LNCAP (cell line): ENCODE results near the gene TMEM255B.

Source experiments
- CTCF ChIP-seq: fragments of 450-650 bp; IDR thresholded peaks from 2 replicates; pipeline ENCODE4 v1.5.1; 2017; ENCODE audit warnings: mild to moderate bottlenecking

TMEM255B gene

GRCh38 chr13:113794086-113794485, 35.1 kb downstream of the TMEM255B start:
- no peak for TF ChIP-seq CTCF

DNA sequence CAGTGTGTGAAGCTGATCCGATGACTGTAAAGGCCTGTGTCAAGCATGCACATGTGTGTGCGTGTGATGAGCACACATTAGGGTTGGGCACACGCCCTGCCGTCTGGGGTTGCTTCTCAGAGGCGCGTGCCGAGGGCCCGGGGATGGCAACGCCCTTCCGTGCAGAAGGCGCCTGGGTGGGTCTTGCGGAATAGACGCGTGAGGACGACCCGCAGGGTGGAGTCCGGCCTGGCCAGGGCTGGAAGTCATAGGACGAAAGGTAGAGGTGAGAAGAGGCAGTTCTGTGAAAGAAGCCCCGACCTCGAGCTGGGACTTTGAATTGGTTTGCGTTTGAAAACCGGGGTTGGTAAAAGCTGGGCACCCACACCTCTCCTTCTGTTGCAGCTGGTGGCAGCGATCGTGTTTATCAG, 35.7 kb downstream of the TMEM255B start:
- no peak for TF ChIP-seq CTCF

DNA sequence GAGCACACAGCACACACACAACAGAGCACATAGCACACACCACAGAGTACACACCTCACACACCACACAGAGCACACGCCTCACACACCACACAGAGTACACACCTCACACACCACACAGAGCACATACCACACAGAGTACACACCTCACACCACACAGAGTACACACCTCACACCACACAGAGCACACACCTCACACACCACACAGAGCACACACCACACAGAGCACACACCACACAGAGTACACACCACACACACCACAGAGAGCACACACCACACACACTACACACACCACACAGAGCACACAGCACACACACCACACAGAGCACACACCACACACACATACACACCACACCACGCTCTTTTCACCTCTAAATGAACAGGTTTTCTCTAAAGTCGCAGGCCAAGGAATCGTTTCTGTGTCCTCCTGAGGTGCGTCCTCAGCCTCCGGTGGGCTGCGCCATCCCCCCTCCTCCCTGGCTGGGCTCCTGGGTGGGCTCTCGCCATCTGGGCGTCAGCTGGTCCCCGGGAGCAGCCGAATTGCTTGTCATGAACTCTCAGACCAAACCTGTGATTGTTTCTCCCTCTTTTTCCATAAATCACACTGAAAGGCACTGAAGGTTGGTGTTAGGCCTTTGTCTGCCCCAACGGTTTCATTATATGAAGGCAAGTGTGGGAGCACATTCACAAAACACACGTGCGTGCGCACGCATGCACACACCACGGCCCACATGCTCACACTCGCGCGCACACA, 37.4 kb downstream of the TMEM255B start:
- no peak for TF ChIP-seq CTCF

- TF ChIP-seq CTCF, result no peak
These were observed 38.1 kb downstream of the TMEM255B start for GRCh38 chr13:113796964-113797676.

GRCh38 chr13:113798200-113798811, 39.3 kb downstream of the TMEM255B start:
- TF ChIP-seq CTCF, result no peak

DNA sequence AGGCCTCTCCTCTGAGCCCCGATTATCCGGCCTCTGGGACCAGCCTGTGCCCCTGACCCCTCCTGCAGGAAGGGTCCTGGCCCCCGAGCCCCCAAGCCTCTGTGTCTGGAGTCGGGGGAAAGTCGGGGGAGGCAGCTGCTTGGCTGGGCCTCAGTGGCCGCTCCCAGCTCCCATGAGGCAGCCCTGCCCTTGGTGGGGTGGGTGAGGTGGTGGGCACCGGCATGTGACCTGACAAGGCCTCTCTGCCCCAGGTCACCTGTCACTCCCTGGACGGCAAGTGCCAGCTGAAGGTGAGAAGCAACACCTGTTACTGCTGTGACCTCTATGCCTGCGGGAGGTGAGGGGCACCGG, 41.5 kb downstream of the TMEM255B start:
- no peak for TF ChIP-seq CTCF

GRCh38 chr13:113801289-113801961, 42.4 kb downstream of the TMEM255B start:
- TF ChIP-seq CTCF, result no peak
